HFFc6 (cell line): ENCODE results near the gene EPHA4. TPM values are rescaled to one million over a fixed set of nuclear protein-coding genes. Genes with fewer than 3 reads are reported as not detected.

ENCODE experiments used
- DNase-seq: peaks from one replicate; pipeline ENCODE4 v3.0.0-alpha.2; 2018
- H3K27ac Mint-ChIP-seq: 2 replicates; pipeline ENCODE4 v1.8.0; 2020; ENCODE audit warnings: mild to moderate bottlenecking, mixed read lengths
- H3K27me3 Mint-ChIP-seq: 2 replicates; pipeline ENCODE4 v1.8.0; 2021; ENCODE audit warnings: mild to moderate bottlenecking, moderate library complexity, mixed read lengths; ENCODE audit not compliant: insufficient read depth
- H3K36me3 Mint-ChIP-seq: 2 replicates; pipeline ENCODE4 v1.8.0; 2021; ENCODE audit warnings: low read depth, mixed read lengths
- H3K4me1 Mint-ChIP-seq: 2 replicates; pipeline ENCODE4 v1.8.0; 2020; ENCODE audit warnings: low read depth, mixed read lengths
- H3K4me3 Mint-ChIP-seq: 2 replicates; pipeline ENCODE4 v1.8.0; 2020; ENCODE audit warnings: mild to moderate bottlenecking, moderate library complexity, mixed read lengths
- H3K9me3 Mint-ChIP-seq: 2 replicates; pipeline ENCODE4 v1.8.0; 2020; ENCODE audit warnings: mild to moderate bottlenecking, mixed read lengths
- CTCF ChIP-seq: fragments of 200-600 bp; sonication (generic); IDR thresholded peaks from 2 replicates; pipeline ENCODE4 v1.5.0; 2021; ENCODE audit warnings: antibody characterized with exemption, mild to moderate bottlenecking
- total RNA-seq, 6 experiments: library from RNA; stranded (reverse); fragmentation: NEBNext Ultra II Directional; extraction: Animal tissue kit (Norgen Biotek cat#: 25700); gene quantifications; 2 replicates in 1 of 6; 3 replicates in 5 of 6; pipeline ENCODE4 v1.2.3, GENCODE V29; 2021

EPHA4 gene
- total RNA-seq, 6 experiments from 2014 or later: 41.4 to 65.3 (median 51.9) TPM

GRCh38 chr2:221399183-221399582, 172.9 kb downstream of the EPHA4 start:
- DNase-seq: no peak

GRCh38 chr2:221397187-221397586, 174.9 kb downstream of the EPHA4 start:
- Mint-ChIP-seq H3K27me3 (peaks cover 3% of the 10 kb centered on the region), H3K4me1 (peaks cover 5% of the 10 kb centered on the region), H3K36me3 (no peaks in the 10 kb centered on the region), H3K4me3 (no peak overlapping the region), H3K27ac (no peak overlapping the region), H3K9me3 (no peaks in the 10 kb centered on the region)
- no peak for DNase-seq
- TF ChIP-seq CTCF: no peak

More at GRCh38 chr2:221399183-221399582, 172.9 kb downstream of the EPHA4 start:
- Mint-ChIP-seq H3K4me3 (no peak overlapping the region), H3K27ac (no peak overlapping the region), H3K9me3 (no peaks in the 10 kb centered on the region), H3K27me3 (peaks cover 3% of the 10 kb centered on the region), H3K4me1 (peaks cover 12% of the 10 kb centered on the region), H3K36me3 (no peaks in the 10 kb centered on the region)
- TF ChIP-seq CTCF: no peak

DNA sequence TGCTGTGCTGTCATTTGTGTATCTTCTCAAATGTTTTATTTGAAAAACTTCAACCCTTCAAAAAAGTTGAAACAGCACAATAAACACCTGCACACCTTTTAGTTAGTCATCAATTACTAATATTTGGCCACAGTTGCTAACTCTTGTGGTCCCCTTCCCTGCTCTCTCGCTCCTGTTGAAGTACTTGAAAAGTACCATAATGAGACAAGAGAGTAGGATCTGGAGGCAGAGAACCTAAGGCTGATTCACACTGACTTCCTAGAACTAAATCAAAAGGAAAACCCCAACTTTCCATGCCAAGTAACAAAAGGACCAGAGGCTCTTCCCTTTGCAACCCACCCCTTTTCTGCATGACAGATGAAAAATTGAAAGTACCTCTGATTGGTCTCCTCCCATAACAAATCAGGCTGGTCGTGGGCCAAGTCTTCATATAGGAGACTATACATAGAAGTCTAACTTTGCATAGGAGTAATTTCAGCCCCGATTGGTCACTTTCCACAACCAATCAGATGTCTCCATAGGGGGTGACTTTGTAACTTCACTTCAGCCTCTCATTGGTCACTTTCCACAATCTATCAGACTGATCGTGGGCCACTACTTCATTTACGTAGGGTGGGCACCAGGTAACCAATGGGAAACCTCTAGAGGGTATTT, 179.7 kb downstream of the EPHA4 start:
- Mint-ChIP-seq H3K27me3 (peaks cover 2% of the 10 kb centered on the region; the same call in 1 of the 2 replicates), H3K4me1 (no peaks in the 10 kb centered on the region), H3K36me3 (no peaks in the 10 kb centered on the region), H3K27ac (no peak overlapping the region), H3K4me3 (no peak overlapping the region), H3K9me3 (no peaks in the 10 kb centered on the region)
- no peak for DNase-seq
- TF ChIP-seq CTCF: no peak

GRCh38 chr2:221390878-221391277, 181.2 kb downstream of the EPHA4 start:
- DNase-seq: no peak
- no peak for TF ChIP-seq CTCF
- Mint-ChIP-seq H3K4me1 (no peaks in the 10 kb centered on the region), H3K27ac (no peak overlapping the region), H3K4me3 (no peak overlapping the region), H3K27me3 (peaks cover 2% of the 10 kb centered on the region; the same call in 1 of the 2 replicates), H3K9me3 (no peaks in the 10 kb centered on the region), H3K36me3 (no peaks in the 10 kb centered on the region)

DNA sequence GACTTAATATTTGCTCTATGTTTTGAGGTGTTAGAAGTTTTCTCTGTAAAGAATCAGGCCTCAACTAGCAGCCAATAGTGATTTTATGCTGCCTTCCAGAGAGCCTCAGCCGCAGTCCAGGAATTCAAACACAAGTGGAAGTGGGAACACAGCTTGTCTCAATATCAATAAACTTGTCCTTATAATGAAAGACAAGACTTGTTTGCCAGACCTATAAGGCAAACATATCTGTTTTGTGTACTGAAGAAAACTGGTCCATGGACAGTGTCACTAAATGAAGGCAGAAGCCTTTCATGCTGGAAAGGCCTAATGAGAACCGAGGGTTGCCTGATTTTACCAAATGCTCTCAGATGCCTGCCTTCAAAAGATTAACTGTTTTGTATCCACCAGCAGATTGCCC, 182.2 kb downstream of the EPHA4 start:
- Mint-ChIP-seq H3K4me3 (no peak overlapping the region), H3K27ac (no peak overlapping the region), H3K27me3 (peaks cover 2% of the 10 kb centered on the region; the same call in 1 of the 2 replicates), H3K9me3 (no peaks in the 10 kb centered on the region), H3K36me3 (no peaks in the 10 kb centered on the region), H3K4me1 (no peaks in the 10 kb centered on the region)
- no peak for TF ChIP-seq CTCF
- no peak for DNase-seq
